Measurements from ENCODE around the gene METAP2. TPM values are rescaled to one million over a fixed set of nuclear protein-coding genes. Genes with fewer than 3 reads are reported as not detected.
"Not testable (repeated sequence)": the region's sequence is repeated elsewhere in the genome, so short reads cannot be mapped to it uniquely, and the experiment has no call there.

The METAP2 gene
- polyA plus RNA-seq, 2 donors = 23.7 to 51.8 TPM

GRCh38 chr12:95480230-95480629, 6.3 kb downstream of the METAP2 start:
- Histone ChIP-seq H3K4me3 (ENCODE audit: low read depth in 1 of 2, low read length in 2 of 2) (no peak overlapping the region), H3K27ac (ENCODE audit: low read depth in 2 of 2, low read length in 1 of 2) (no peak overlapping the region), H3K27me3 (ENCODE audit: control insufficient read depth in 1 of 2, insufficient read depth in 2 of 2, low read length in 2 of 2) (no peaks in the 10 kb centered on the region), H3K9me3 (ENCODE audit: control insufficient read depth in 2 of 2, insufficient read depth in 1 of 2, low read depth in 1 of 2, low read length in 1 of 2) (no peaks in the 10 kb centered on the region), H3K4me1 (ENCODE audit: control insufficient read depth in 2 of 2, insufficient read depth in 2 of 2, low read length in 1 of 2) (peaks cover 0 to 3% of the 10 kb centered on the region in 2 donors), H3K36me3 (ENCODE audit: control insufficient read depth in 2 of 2, insufficient read depth in 2 of 2, low read length in 1 of 2) (peaks cover 0 to 6% of the 10 kb centered on the region in 2 donors)
- 71 to 74% methylated on average over 2 of the region's 2 CpGs for WGBS, 2 donors

GRCh38 chr12:95481072-95481471, 7.1 kb downstream of the METAP2 start:
- H3K4me1 ChIP-seq (ENCODE audit: control insufficient read depth in 2 of 2, insufficient read depth in 2 of 2, low read length in 1 of 2) = peaks cover 0 to 3% of the 10 kb centered on the region in 2 donors
- no peak overlapping the region for H3K4me3 ChIP-seq (ENCODE audit: low read depth in 1 of 2, low read length in 2 of 2)
- no peaks in the 10 kb centered on the region for H3K27me3 ChIP-seq (ENCODE audit: control insufficient read depth in 1 of 2, insufficient read depth in 2 of 2, low read length in 2 of 2)
- H3K36me3 ChIP-seq (ENCODE audit: control insufficient read depth in 2 of 2, insufficient read depth in 2 of 2, low read length in 1 of 2) = peaks cover 0 to 6% of the 10 kb centered on the region in 2 donors
- WGBS, 2 donors = 48 to 52% methylated on average over 3 of the region's 3 CpGs
- H3K27ac ChIP-seq (ENCODE audit: low read depth in 2 of 2, low read length in 1 of 2) = no peak overlapping the region
- H3K9me3 ChIP-seq (ENCODE audit: control insufficient read depth in 2 of 2, insufficient read depth in 1 of 2, low read depth in 1 of 2, low read length in 1 of 2) = no peaks in the 10 kb centered on the region

- H3K27me3 ChIP-seq (ENCODE audit: control insufficient read depth in 1 of 2, insufficient read depth in 2 of 2, low read length in 2 of 2) = no peaks in the 10 kb centered on the region
- H3K4me3 ChIP-seq (ENCODE audit: low read depth in 1 of 2, low read length in 2 of 2) = no peak overlapping the region
- H3K4me1 ChIP-seq (ENCODE audit: control insufficient read depth in 2 of 2, insufficient read depth in 2 of 2, low read length in 1 of 2) = peaks cover 0 to 3% of the 10 kb centered on the region in 2 donors
- peaks cover 0 to 6% of the 10 kb centered on the region in 2 donors for H3K36me3 ChIP-seq (ENCODE audit: control insufficient read depth in 2 of 2, insufficient read depth in 2 of 2, low read length in 1 of 2)
- H3K9me3 ChIP-seq (ENCODE audit: control insufficient read depth in 2 of 2, insufficient read depth in 1 of 2, low read depth in 1 of 2, low read length in 1 of 2) = no peaks in the 10 kb centered on the region
- 62 to 72% methylated on average over 7 of the region's 7 CpGs for WGBS, 2 donors
- H3K27ac ChIP-seq (ENCODE audit: low read depth in 2 of 2, low read length in 1 of 2) = no peak overlapping the region
These were observed 7.9 kb downstream of the METAP2 start for GRCh38 chr12:95481888-95482287.

DNA sequence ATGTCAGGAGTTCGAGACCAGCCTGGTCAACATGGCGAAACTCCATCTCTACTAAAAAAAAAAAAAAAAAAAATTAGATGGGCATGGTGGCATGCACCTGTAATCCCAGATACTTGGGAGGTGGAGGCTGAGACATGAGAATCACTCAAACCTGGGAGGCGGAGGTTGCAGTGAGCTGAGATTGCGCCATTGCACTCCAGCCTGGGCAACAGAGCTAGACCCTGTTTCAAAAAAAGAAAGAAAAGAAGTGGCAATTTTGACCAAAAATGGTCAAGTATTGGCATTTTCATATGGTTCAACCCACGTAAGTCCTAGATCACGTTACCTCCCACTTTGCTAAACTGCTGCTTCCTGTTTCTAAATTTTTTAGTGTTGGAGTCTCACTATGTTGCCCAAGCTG, 8.6 kb downstream of the METAP2 start:
- not testable (repeated sequence) for H3K4me3 ChIP-seq (ENCODE audit: low read depth in 1 of 2, low read length in 2 of 2); H3K36me3 ChIP-seq (ENCODE audit: control insufficient read depth in 2 of 2, insufficient read depth in 2 of 2, low read length in 1 of 2); H3K4me1 ChIP-seq (ENCODE audit: control insufficient read depth in 2 of 2, insufficient read depth in 2 of 2, low read length in 1 of 2); H3K9me3 ChIP-seq (ENCODE audit: control insufficient read depth in 2 of 2, insufficient read depth in 1 of 2, low read depth in 1 of 2, low read length in 1 of 2); H3K27ac ChIP-seq (ENCODE audit: low read depth in 2 of 2, low read length in 1 of 2); H3K27me3 ChIP-seq (ENCODE audit: control insufficient read depth in 1 of 2, insufficient read depth in 2 of 2, low read length in 2 of 2)
- WGBS, 2 donors = 91 to 95% methylated on average over 6 of the region's 6 CpGs

DNA sequence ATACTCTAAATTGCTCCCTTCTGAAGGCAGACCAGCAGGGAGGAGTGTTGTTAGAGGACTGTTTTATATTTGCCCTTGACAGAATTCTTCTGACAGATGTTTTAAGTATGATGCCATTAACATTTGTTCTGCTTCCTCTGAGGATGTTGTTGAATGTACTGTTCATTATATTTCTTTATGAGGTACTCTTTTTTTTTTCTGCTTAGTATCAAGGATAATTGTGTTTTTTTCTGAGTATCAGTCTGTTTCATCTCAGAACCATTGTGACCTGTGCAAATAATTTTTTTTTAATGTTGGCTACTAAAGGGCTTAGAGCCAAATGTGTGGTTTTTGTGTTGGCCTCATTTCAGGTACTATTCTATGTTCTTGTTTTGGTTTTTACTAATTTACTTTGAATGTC, 10.6 kb downstream of the METAP2 start:
- no peak overlapping the region for H3K4me3 ChIP-seq (ENCODE audit: low read depth in 1 of 2, low read length in 2 of 2)
- no peaks in the 10 kb centered on the region for H3K9me3 ChIP-seq (ENCODE audit: control insufficient read depth in 2 of 2, insufficient read depth in 1 of 2, low read depth in 1 of 2, low read length in 1 of 2)
- no peaks in the 10 kb centered on the region for H3K36me3 ChIP-seq (ENCODE audit: control insufficient read depth in 2 of 2, insufficient read depth in 2 of 2, low read length in 1 of 2)
- peaks cover 0 to 3% of the 10 kb centered on the region in 2 donors for H3K4me1 ChIP-seq (ENCODE audit: control insufficient read depth in 2 of 2, insufficient read depth in 2 of 2, low read length in 1 of 2)
- H3K27ac ChIP-seq (ENCODE audit: low read depth in 2 of 2, low read length in 1 of 2) = no peak overlapping the region
- H3K27me3 ChIP-seq (ENCODE audit: control insufficient read depth in 1 of 2, insufficient read depth in 2 of 2, low read length in 2 of 2) = no peaks in the 10 kb centered on the region

GRCh38 chr12:95487024-95487423, 13.1 kb downstream of the METAP2 start:
- no peak overlapping the region for H3K27ac ChIP-seq (ENCODE audit: low read depth in 2 of 2, low read length in 1 of 2)
- H3K4me3 ChIP-seq (ENCODE audit: low read depth in 1 of 2, low read length in 2 of 2) = no peak overlapping the region
- H3K36me3 ChIP-seq (ENCODE audit: control insufficient read depth in 2 of 2, insufficient read depth in 2 of 2, low read length in 1 of 2) = peaks cover 0 to 2% of the 10 kb centered on the region in 2 donors
- 79 to 83% methylated on average over 2 of the region's 2 CpGs for WGBS, 2 donors
- no peaks in the 10 kb centered on the region for H3K9me3 ChIP-seq (ENCODE audit: control insufficient read depth in 2 of 2, insufficient read depth in 1 of 2, low read depth in 1 of 2, low read length in 1 of 2)
- H3K27me3 ChIP-seq (ENCODE audit: control insufficient read depth in 1 of 2, insufficient read depth in 2 of 2, low read length in 2 of 2) = no peaks in the 10 kb centered on the region
- no peaks in the 10 kb centered on the region for H3K4me1 ChIP-seq (ENCODE audit: control insufficient read depth in 2 of 2, insufficient read depth in 2 of 2, low read length in 1 of 2)

- Histone ChIP-seq H3K4me1 (ENCODE audit: control insufficient read depth in 2 of 2, insufficient read depth in 2 of 2, low read length in 1 of 2) (no peaks in the 10 kb centered on the region), H3K4me3 (ENCODE audit: low read depth in 1 of 2, low read length in 2 of 2) (no peak overlapping the region), H3K36me3 (ENCODE audit: control insufficient read depth in 2 of 2, insufficient read depth in 2 of 2, low read length in 1 of 2) (peaks cover 2% of the 10 kb centered on the region in 2 donors), H3K27ac (ENCODE audit: low read depth in 2 of 2, low read length in 1 of 2) (no peak overlapping the region), H3K9me3 (ENCODE audit: control insufficient read depth in 2 of 2, insufficient read depth in 1 of 2, low read depth in 1 of 2, low read length in 1 of 2) (no peaks in the 10 kb centered on the region), H3K27me3 (ENCODE audit: control insufficient read depth in 1 of 2, insufficient read depth in 2 of 2, low read length in 2 of 2) (no peaks in the 10 kb centered on the region)
- 83 to 95% methylated on average over 2 of the region's 2 CpGs for WGBS, 2 donors
These were observed 18.5 kb downstream of the METAP2 start for GRCh38 chr12:95492462-95492861.

DNA sequence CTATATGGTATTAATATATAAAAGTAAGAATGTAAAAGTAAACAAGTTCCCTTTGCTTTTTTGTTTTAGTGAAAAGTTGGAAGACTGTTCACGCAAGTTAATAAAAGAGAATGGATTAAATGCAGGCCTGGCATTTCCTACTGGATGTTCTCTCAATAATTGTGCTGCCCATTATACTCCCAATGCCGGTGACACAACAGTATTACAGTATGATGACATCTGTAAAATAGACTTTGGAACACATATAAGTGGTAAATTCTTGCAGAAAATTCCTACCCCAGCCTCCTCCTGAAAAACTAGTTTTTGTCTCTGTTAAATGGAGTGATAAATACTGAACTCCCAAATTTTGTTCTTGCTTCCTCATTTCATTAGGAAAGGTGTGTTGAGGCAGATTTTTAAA, 20.9 kb downstream of the METAP2 start:
- Histone ChIP-seq H3K4me1 (ENCODE audit: control insufficient read depth in 2 of 2, insufficient read depth in 2 of 2, low read length in 1 of 2) (no peaks in the 10 kb centered on the region), H3K27me3 (ENCODE audit: control insufficient read depth in 1 of 2, insufficient read depth in 2 of 2, low read length in 2 of 2) (no peaks in the 10 kb centered on the region), H3K36me3 (ENCODE audit: control insufficient read depth in 2 of 2, insufficient read depth in 2 of 2, low read length in 1 of 2) (peaks cover 2 to 8% of the 10 kb centered on the region in 2 donors), H3K9me3 (ENCODE audit: control insufficient read depth in 2 of 2, insufficient read depth in 1 of 2, low read depth in 1 of 2, low read length in 1 of 2) (no peaks in the 10 kb centered on the region), H3K27ac (ENCODE audit: low read depth in 2 of 2, low read length in 1 of 2) (no peak overlapping the region), H3K4me3 (ENCODE audit: low read depth in 1 of 2, low read length in 2 of 2) (no peak overlapping the region)
- WGBS, 2 donors = 89 to 97% methylated on average over 2 of the region's 2 CpGs

GRCh38 chr12:95495433-95495832, 21.5 kb downstream of the METAP2 start:
- no peak overlapping the region for H3K4me3 ChIP-seq (ENCODE audit: low read depth in 1 of 2, low read length in 2 of 2)
- H3K27me3 ChIP-seq (ENCODE audit: control insufficient read depth in 1 of 2, insufficient read depth in 2 of 2, low read length in 2 of 2) = no peaks in the 10 kb centered on the region
- peaks cover 2 to 8% of the 10 kb centered on the region in 2 donors for H3K36me3 ChIP-seq (ENCODE audit: control insufficient read depth in 2 of 2, insufficient read depth in 2 of 2, low read length in 1 of 2)
- no peak overlapping the region for H3K27ac ChIP-seq (ENCODE audit: low read depth in 2 of 2, low read length in 1 of 2)
- no peaks in the 10 kb centered on the region for H3K9me3 ChIP-seq (ENCODE audit: control insufficient read depth in 2 of 2, insufficient read depth in 1 of 2, low read depth in 1 of 2, low read length in 1 of 2)
- H3K4me1 ChIP-seq (ENCODE audit: control insufficient read depth in 2 of 2, insufficient read depth in 2 of 2, low read length in 1 of 2) = no peaks in the 10 kb centered on the region
- 82 to 91% methylated on average over 1 of the region's 1 CpG for WGBS, 2 donors

GRCh38 chr12:95497031-95497430, 23.1 kb downstream of the METAP2 start:
- 94 to 99% methylated on average over 4 of the region's 4 CpGs for WGBS, 2 donors
- Histone ChIP-seq H3K27ac (ENCODE audit: low read depth in 2 of 2, low read length in 1 of 2) (no peak overlapping the region), H3K9me3 (ENCODE audit: control insufficient read depth in 2 of 2, insufficient read depth in 1 of 2, low read depth in 1 of 2, low read length in 1 of 2) (no peaks in the 10 kb centered on the region), H3K4me1 (ENCODE audit: control insufficient read depth in 2 of 2, insufficient read depth in 2 of 2, low read length in 1 of 2) (no peaks in the 10 kb centered on the region), H3K36me3 (ENCODE audit: control insufficient read depth in 2 of 2, insufficient read depth in 2 of 2, low read length in 1 of 2) (peaks cover 2 to 7% of the 10 kb centered on the region in 2 donors), H3K4me3 (ENCODE audit: low read depth in 1 of 2, low read length in 2 of 2) (no peak overlapping the region), H3K27me3 (ENCODE audit: control insufficient read depth in 1 of 2, insufficient read depth in 2 of 2, low read length in 2 of 2) (no peaks in the 10 kb centered on the region)

Measured in esophagus (tissue), 2 donors.